IPS DF 4.7 (cell line): Measurements from ENCODE around the gene SMPD3.

Experiments
- DNase-seq: peaks from one replicate; pipeline ENCODE4 v3.0.0-alpha.2; 2013; ENCODE audit warnings: low spot score; ENCODE audit errors: extremely low read depth

The SMPD3 gene

DNA sequence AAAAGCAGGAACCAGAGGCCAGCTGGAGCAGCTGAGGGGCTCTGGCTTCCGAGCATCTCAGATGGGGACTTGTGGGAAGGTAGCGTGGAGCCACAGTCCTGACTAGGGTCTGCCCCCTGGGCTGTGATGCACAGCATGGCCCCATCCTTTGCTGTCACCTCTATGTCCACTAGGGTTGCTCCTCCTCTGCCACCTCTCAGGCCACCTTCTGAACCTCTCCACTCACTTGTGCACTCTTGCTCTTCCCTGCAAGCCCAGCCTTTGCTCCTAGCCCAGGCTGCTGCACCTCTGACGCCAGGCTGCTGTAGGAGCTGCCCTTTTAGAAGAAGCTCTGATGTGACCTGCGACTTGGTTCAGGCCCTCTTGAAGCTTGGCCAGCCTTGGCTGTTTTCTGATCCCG lies 24.3 kb upstream of the SMPD3 start:
- DNase-seq = no peak

DNA sequence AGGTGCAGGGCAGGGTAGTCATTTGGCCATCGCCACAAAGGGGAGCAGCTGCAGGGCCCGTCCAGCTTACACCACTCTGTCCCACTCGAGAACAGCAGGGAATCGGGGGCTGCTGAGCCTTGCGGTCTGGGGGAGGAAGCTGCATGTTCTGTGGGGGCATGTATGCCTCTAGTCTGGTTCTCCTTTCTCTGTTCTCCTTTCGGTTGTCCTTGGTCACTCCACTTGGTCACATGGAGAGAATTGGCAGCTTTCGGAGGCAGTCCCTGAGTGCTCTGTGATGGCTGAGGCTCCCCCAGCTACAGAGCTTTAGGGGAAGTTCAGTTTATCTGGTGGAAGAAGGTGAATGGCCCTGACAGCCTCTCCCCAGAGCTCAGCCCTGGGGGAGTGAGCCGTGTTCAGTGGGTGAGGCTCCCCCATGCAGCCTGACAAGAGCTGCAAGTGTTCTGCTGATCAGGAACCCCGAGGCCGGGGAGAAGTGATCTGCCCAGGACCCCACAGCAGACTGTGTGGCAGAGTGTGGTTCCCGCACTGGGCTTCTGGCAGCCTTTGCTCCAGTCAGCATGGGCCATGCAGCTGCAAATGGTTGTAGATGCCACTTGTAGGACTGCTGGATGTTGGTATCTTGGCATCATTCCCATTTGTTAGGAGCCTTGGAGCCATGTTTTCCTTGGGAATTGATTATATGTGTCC lies 22.3 kb upstream of the SMPD3 start:
- no peak for DNase-seq

DNA sequence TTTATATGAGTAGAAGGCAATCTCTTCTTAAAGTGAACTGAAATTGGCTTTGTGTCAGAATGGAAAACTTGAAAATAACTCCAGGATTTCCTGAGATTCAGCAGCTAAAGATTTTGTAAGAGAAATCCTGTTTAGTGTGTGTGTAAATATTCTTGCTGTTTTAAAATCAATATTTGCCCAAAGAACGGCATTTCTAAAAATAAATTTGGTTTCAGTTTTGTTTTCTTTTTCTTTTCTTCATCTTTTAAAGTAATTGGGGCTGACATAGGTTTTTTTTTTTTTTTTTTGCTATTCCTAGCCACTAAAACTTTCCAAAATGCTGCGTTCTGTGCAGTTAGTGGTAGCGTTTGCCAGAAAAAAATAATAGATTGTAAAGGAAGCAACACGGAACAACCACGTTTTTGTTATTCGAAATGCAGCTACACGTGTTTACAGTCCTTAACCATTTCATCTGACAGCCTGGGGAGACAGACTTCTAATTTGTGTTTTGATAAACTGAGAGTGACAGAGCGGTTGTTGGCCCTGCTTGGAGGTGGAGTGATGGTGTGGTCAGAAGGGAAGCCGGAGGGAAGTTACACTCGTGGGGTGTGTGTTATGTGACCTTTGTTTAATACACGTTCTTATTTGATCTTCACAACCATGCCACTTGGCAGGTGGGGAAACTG lies 21.6 kb upstream of the SMPD3 start:
- DNase-seq = no peak

DNA sequence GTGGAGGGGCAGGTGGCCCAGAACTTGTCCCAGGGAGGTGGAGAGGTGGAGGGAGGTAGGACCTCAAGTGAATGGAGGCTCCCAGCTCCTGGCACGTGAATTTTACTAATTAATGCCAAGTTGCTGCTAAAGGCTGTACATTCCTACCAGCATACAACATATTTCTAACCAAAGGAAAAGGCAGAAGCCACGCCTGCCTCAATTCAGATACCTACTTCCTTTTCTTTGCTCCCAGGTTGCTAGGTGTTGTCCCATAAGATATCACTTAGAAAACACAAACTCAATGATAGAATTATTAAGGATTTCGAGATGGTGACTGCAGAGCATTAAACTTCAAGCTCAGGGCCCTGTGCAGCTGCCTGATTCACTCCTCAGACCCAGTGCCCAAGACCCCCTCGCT lies 20.5 kb upstream of the SMPD3 start:
- no peak for DNase-seq

DNA sequence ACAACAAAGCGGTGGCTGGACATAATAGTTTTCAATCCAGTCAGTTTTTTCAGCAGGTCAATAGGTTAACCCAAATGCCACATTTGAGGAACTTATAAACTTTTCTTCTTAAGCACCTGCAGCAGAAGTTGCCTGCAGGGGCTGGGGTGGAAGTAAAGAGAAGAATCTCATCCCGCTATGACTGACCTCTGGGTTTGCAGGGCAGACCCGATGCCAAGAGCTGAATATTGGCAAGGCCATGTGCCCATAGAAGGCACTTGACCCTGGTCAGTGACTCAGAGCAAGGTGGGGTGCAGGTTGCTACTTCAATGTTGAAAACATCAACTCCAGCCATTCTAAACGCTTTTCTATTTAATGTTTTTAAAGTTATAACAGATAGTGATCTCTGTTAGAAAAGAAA lies 17.9 kb upstream of the SMPD3 start:
- no peak for DNase-seq

DNA sequence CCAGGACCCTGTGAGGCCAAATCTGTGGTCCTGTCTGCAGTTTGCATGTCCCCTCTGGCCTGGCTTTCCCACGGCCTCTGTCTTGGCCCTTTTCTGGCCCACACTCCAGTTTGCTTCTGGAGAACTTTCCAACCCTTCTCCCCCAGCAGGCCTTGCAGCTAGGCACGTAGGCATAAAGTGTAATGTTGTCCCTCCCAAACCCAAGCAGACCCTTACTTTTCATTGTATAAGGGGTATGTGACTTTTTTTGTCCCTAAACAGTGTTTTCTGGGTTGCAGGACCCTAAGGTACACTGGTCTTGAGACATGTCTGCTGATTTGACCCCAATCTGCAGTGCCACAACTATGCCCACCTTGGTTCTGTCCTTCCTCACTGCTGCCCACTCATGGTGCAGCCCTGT lies 15.6 kb upstream of the SMPD3 start:
- no peak for DNase-seq

DNA sequence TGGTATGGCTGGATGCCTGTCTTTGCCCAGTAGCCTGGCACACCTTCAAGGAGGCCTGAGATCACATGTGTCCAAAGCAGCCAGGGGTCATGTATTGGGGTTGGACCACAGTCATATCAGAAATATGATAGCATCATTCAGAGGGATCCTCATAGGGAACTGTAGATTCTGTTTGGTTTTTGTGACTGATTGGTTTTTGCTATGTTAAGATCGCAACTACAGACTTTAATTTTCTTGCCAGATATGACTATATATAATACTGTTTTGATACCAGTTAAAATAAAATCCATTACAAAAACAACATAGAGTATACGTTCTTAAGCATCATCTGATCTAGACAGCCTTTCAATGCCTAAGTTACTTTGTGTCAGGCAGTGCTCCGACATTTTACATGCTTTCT lies 11.8 kb upstream of the SMPD3 start:
- DNase-seq = no peak

DNA sequence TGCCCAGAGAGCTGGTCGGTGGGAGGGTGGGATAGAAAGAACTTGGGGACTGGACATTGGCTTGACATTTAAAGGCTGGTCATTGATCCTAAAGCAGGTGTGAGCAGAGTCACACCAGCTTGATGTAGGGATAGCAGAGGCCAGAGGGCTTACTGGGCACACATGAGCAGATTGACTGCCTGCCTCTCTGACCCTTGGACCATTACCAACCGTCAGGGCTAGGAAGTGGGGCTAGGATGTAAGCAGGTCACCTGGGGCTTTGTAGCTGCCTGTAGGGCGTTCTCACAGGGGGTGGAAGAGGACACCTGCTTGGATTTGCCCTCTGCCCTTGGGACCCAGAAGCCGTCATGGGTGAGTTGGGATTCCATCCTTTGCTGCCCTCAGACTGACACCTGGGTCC lies 11.1 kb upstream of the SMPD3 start:
- DNase-seq = no peak

DNA sequence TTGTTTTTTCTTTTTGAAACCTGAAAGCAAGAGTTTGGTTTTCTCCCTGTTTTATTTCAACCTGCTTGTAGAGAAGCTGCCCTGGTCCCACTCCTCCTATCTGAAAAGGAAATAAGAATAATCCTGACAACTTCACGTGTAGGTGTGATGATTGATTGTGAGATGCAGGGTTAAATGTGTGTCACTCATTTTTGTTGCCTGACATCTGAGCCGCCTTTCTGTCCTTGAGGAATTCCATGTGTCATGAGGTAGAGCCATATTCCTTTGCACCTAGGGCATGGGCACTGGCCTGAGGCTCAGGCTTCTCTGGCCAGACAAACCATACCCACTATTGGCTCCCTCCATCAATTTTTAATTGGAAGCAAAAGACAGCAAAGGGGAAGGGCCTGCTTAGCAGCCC lies 10.2 kb upstream of the SMPD3 start:
- no peak for DNase-seq

DNA sequence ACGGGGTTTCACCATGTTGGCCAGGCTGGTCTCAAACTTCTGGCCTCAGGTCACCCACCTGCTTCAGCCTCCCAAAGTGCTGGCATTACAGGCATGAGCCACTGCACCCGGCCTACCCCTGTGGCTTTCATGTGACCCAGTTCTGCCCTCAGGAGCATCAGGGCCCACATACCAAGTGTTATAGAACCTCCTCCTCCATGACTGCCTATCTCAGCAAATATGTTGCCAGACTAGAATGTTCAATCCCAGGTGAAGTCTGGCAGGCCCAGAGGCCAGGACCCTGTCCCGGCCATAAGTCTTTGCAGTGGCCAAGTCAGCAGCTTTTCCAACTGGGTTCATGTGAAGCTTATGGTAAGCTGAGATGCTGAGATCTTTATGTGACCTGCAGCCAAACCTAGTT lies 9.8 kb upstream of the SMPD3 start:
- no peak for DNase-seq

DNA sequence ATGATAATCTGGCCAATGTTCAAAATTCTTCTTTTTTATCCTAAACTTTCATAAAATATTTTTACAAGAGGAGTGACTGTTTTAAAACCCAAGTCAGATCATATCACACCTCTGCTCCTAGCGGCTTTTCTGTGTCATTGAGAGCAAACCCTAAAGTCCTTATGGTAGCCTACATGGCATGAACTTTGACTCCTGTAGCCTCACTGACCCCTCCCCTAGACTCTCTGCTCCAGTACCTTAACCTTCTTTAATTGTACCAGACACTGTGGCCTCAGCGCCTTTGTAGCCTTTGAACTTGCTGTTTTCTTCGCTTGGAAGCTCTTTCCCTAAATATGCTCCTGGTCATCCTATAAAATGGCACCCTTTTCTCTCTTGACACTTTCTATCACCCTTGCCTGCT lies 7.3 kb upstream of the SMPD3 start:
- no peak for DNase-seq

DNA sequence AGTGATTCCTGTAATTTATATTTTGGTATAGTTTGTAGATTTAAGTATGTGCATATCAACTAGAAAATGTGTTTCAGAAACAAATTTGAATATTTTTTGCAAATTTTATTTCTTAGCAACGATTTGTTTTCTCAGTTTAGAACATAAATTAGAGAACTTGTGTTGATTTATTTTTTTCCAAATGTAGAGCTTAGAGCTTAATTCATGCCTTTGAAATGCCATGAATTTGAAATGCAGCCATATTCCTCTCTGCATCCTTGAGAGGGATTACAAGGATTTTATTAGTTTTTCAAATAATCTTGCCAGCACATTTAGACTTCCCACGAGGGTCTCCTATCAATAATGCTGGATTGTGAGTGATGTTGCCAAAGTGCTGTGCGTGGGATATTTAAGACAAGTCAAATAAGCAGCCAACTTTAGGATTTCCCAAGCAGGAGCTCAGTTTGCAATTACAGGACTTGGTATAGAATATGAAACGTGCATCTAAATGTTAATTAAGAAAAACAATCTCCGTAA lies 6.7 kb upstream of the SMPD3 start:
- DNase-seq = no peak

DNA sequence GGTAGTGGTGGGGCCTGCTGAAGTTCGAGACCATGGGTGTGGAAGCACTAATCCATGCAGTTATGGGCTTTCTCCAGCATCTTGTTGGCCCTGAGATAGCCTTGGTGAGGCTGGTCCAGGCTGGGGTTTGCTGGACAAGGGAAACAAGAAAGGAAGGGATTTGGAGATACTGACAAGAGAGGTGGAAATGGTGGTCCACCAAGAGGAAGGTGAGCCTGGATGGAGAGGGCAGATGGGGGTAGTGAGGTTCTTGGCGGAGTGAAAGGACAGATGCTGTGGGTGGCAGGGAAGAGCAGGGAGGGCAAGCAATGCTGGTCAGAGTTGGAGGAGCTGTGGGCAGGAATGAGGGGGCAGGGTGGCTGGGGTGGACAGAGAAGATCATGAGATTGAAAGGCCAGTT lies 5.5 kb upstream of the SMPD3 start:
- DNase-seq = no peak

DNA sequence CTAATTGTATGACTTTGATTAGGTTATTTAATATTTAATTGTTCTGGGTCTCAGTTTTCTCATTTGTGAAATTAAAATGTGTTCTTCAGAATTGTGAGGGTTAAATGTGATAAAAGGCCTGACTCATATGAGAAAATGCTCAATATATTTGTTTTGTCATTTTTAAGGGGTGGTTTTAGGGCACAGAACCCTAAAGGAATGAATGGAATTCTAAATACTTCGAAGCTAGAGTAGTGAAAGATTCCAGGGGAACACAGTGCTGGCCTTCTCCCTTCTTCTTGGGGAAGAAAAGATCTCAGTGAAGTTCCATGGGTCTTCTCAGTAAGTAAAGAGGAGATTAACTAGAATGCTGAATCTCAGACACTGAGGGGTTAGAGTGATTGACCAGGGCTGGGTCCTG lies 3.9 kb upstream of the SMPD3 start:
- DNase-seq = no peak

DNA sequence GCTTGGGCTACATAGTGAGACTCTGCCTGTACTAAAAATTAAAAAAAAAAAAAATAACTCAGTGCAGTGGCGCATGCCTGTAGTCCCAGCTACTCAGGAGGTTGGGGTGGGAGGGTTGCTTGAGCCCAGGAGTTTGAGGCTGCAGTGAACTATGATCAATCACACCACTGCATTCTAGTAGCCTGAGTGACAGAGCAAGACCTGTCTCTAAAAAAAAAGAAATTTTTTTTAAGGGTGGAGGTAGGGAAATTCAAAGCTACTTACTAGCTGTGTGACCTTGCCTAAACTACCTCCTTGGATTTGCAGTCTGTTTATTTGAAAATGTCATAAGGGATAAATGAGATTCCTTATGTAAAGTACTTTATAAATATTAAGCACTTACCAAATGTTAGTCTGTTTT lies 3.4 kb upstream of the SMPD3 start:
- DNase-seq = no peak

DNA sequence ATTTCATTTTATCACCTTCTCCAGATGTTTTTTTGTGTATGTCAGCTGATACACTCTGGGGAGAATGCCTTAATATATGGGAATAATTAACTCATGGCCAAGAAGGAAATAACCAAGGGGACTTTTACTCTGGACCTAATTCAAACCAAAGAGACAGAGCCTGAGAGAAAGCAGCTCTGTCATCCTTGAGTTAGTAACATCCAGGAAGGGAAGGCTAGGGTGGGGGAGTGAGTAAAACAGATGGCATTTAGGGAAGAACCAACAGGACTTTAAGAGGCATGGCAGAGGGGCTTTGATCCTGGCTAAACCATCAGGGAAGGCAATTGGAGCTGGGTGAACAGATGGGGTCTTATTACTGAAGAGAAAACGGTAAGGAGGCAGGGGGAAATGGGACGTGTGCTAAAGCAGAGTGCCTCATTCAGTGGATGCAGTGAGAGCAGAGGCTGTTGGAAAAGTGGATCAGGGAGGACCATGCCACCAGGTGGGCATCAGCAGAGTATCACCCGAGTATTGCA lies 2.5 kb upstream of the SMPD3 start:
- no peak for DNase-seq

DNA sequence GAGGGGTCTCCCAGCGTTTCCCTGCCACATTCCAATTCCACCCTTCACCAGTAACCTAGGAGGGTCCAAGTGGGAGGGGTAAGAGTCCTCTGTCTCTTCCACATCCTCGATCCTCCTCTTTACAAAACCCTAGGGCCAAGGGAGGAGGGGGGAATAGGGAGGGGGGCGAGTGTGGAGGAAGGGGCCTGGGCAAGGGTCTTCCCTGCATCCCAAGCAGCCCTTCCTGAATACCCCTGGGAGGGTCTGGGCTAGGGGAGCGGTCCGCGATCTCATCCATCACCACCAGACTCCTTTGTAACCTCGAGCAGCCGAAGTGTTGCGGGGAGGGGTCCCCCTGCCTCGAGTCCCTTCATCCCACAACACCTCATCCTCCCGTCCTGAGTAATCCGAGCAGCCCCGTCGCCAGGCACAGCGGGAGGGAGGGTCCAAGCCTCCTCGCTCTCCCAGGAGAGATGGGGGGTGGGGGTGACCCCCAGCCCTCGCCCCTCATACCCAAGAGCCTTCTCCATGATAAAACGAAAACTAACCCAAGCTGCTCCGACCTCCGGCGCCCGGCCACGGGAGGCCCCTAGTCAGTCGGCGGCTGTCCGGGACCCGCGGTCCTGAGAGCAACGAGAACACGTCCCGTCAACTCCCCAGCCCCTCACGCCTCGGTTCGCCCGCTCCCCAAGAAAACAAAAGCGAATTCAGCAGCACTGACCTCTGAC lies 502 bp downstream of the SMPD3 start:
- no peak for DNase-seq

DNA sequence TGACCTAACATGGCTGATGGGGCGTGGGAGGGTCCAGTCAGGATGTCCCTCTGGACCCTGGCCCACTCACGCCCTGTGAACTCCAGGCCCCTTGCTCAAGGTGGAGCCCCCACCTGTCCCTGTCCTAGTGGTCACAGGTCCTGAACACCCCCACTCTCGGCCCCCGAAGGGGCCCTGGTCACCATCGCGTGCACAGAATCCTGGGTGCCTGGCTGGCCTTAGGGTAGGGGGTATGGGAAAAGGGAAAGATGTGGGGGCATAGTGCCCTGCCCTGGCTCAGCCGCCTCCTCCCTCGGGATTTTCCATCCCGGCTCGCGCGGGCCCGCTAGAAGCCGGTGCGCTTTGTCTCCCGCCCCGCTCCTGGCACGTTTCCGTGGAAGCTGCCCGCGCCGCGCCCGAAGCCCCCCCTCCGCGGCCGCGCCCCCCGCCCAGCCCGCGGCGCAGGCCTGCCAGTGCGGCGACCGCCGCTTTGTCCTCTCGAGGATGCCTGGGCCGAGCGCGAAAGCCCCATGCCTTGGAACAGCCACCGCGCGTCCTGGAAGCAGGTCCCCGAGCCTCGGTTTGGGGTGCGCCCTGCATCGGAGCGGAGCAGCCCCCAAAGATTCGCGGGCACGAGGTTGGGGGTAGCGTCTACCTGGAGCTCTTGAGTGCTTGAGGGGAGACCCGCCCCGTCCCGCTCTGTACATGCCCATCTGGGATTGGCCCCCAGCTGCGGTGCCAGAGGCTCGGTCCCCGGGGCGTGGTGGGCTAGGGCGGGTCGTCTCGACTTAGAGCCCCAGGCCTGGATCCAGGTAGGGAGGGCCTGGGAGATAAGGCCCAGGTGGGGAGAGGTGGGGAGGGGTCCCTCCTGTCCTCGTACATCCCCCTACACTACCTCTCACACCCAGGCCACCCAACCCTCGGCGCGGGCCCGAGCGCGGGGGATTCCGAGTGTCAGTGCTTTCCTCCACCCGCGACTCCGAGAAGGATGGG lies 1.3 kb downstream of the SMPD3 start:
- DNase-seq = no peak

DNA sequence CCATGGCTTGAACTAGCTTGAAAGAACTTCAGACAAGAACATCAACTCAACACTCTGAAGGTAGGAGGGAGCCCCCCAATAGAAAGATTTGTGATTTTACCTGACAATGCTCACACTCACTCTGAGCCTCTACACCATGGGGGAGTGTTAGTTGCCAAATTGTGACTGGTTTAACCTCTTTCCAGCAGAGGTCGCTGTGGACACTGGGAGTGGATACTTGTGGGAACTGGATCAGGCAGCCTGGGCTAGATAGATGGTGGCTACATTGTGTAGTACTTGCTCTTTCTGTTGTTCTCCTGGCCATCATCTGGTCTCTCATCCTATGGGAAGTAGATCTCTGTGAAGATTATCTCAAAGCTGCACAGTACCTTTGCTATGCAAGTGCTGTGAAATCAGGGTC lies 2.9 kb downstream of the SMPD3 start:
- DNase-seq = no peak

DNA sequence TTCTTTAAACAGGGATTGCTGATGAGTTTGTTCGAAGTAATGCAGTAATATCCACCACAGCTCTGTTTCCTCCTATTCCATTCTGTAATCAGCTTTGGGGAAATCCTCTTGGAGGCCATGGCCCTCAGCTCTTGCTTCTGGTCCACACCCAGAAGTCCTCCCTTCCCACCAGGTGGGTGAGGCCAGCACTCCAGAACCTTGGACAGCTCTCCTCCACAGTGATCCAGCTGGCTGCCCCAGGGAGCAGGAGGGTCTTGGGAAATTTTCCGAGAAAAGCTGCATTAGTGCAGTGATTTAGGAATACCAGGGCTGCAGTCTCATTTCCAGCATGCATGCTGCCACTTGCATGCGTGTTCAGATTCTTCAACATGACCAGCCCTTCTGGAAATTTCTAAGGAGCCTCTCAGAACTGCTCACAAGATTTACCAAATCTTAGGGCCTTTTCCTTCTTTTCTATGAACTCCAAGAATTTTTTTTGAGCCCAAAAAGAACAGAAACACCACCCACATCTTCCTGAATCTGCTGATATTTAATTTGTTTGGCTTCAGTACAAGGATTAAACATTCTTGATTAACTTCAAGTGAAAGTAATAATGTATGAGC lies 4.2 kb downstream of the SMPD3 start:
- DNase-seq = no peak

DNA sequence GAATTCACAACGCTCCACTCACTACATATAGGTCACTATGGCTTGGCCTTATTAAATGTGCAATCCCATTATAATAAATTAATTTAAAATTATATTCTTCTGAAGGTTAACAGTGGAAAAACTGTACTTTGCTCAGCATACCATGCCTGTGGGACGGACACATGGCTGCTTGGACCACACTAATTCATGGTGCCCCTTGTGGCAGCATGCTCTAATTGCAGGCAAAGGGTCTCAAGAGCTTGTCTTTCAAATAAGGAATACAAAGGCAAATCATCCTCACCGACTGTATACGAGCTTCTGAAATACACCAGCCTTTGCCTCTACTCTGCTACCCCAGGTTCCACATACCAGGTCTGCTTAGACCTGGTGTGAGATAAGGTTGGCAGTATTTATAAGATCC lies 11.7 kb downstream of the SMPD3 start:
- DNase-seq = no peak
